Raji (cell line): ENCODE data around the gene RPN2.

Experiments
- POLR2A ChIP-seq: IDR thresholded peaks from 2 replicates; pipeline ENCODE4 v1.6.1; 2011; ENCODE audit warnings: low read depth, low read length, control low read depth; ENCODE audit not compliant: insufficient read depth

RPN2 gene

DNA sequence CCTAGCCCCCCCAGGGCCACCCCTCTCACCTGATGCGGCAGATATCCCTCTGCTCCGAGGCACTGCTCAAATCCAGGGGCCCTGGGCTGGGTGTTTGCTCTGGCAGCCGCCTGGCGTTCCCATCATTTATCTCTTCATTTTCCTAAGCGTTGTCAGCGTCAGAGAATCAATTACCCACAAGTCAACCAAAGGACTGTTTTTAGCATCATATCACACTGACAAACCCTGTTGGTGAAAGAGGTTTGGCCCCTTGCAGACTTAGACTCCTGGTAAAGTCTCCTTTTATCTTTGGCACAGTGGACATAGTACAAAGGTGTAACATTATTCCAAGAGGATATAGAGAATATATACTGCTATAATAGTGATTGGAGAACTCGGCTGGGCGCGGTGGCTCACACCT, 82.6 kb downstream of the RPN2 start, which contains the start of gene GHRH:
TSS of gene GHRH (minus strand) at position 101 of the 400 bp plus-strand sequence. CDS start 4,925 bp downstream, outside the sequence.
- no peak for TF ChIP-seq POLR2A

DNA sequence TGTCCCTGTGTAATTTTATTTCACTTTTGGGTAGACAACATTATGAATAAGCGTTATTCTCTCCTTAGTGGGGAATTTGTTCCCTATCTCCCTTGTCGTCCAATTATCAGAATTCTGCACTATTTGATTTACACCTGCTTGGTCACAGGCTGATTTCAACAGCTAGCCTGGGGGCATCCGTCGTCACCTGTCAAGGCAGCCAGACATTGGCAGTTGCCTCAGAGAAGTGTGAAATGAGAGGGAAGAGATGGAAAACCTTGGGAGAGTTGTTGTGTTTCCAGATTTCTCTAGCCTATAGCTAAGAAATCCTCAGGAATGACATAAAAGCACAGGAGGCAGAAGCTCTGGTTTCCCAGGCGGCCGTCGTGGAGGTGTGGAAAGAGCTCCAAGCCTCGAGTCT, 83.4 kb downstream of the RPN2 start:
- TF ChIP-seq POLR2A = no peak

DNA sequence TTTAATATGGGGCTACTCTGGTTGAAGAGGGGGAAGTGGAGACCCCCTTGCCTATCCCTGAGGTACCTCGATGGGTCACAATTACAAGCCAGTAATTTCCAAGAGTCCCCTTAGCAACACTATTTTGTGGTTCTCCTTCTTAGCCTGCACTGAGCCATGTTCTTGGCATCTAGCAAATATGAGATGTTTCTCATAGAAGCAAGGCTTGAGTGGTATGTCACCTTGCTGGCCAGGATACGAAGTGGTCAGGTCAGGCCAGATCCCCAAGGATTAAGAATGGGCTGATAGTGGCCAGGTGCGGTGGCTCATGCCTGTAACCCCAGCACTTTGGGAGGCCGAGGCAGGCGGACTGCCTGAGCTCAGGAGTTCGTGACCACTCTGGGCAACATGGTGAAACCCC, 84.6 kb downstream of the RPN2 start:
- no peak for TF ChIP-seq POLR2A

DNA sequence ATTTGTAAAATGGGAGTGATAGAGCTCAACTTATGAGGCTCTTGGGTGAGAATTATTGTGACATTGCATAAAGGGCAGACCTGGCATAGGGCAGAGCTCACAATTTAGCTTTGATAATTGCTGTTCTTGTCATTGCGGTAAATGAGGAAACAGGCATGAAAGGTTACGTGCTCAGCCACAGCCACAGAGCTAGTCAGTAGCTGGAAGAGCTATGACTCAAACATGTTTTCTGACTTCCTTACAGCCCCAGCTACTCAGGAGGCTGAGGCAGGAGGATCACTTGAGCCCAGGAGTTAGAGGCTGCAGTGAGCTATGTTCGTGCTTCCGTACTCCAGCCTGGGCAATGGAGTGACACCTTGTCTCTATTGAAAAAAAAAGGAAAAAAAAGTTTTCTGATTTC, 86.0 kb downstream of the RPN2 start:
- no peak for TF ChIP-seq POLR2A

DNA sequence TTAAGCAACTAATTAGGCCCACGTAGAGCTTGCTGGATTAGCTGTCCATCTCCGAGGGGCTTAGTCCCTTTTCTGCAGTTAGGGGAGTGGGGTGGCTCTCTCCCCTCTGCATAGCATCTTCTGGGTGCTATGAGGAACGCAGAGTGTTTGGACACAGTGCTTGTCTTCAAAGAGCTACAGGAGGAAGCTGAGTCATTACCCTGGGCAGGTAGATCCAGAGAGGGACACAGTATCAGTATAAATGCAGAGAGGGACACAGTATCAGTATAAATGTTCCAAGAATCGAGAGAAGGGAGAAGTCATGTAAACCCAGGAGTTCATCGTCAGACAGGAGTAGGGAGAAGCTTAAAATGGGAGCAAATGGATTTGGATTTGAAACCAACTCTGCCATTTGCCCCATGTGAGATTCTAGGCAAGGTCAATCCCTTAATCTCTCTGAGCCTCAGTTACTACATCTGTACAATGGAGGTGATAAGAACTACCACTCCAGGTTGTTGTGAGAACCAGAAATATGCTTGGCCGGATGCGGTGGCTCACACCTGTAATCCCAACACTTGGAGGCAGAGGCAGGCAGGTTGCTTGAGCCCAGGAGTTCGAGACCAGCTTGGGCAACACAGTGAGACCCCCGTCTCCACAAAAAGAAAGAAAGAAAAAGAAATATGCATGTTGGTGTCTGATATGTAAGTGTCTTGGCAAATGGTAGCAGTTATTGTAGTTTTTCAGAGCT, 88.0 kb downstream of the RPN2 start:
- TF ChIP-seq POLR2A = no peak

DNA sequence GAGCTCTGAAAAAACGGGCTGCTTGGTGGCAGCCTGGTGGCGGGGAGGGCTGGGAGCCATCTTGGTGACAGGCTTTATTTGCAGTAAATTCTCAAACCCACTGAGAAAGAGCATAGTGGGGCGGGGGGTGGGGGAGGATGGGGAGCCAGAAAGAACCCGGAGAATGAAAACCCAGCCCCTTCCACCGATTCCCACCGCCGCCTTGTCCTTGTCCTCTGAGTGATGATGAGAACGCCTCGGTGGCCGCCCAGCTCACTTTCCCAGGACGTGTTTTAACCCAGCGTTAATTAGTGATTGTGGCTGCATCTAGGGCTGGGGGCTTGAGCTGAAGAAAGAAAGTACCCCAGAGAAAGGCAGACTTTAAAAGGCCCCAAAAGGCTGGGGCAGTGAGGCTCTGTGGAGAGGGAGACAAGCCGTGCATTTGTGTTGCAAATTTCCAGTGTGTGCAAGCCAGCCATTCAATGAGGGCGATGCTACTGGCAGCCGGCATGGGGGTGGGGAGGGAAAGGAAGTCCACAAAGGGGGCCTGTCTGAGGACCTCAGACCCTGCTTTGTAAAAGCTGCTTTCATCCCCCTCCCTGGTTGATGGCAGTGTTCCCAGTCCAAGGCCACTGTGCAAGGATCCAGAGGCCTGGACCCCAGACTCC, 88.7 kb downstream of the RPN2 start:
- TF ChIP-seq POLR2A = no peak

DNA sequence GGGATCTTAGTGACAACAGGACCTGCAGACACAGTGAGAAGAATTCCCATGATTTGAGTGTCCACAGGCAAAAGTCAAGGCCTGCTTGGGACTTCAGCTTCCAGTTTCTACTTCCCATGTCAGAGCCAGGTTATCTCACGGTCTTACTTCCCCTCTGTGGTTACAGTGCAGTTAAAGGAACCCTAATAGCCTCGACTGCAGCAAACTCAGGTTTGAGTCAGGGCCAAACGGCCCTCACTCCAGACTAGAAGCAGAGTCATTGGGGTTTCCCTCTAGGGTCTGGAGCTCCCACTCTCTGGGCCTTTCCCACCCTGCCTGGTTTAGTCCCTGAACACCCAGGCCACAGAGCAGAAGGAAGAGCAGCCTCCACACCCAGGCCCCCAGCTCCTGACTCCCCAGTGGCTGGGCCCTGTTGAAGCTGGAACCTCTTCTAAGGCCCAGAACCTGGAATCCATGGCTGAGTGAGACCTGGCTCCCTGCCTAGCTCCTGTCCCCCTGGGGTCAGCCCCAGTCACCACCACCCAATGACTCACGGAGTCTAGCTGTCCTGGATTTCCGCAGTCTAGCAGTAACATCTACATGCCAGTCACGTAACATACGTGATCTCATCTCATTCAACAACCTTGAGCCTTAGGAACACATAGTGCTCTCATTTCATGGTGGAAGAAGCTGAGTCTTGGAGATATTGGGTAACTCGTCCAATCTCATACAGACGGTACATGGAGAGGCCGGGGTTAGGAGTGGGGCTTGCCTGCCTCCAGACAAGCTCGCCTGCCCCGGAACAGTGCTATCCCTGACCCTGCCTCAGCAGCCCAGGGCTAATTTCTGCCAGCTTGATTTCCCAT, 91.7 kb downstream of the RPN2 start:
- TF ChIP-seq POLR2A = no peak

DNA sequence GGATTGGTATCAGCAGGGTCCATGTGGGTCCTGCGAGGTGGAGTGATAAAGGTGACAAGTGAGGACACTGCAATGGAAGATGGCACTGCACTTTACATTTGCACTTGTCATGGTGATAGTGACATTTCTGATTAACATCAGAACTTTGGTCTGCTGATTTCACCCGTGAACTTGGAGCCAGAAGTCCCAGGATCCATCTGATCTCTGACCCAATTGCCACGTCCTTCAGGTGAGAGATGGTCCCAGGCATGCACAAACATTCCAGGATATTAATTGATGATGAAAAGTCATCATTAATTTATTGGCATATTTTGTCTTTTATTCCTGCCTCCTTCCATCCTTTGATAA, 92.3 kb downstream of the RPN2 start:
- TF ChIP-seq POLR2A = no peak

DNA sequence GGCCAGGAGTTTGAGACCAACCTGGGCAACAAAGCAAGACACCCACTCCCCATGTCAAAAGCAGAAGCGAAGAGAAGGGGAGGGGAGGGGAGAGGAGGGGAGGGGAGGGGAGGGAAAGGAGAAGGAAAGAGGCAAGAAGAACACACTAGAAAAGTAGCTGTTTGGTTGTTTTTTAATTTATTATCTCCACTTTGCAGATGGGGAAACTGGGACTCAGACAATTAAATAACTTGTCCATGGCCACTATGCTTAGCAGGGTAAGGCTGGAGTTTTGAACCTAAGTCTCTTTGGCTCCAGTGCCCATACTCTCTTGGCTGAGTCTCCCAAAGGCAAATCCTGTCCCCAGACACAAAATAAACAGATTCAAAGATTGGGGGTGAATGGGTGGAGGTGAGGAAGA, 94.9 kb downstream of the RPN2 start:
- TF ChIP-seq POLR2A = no peak

DNA sequence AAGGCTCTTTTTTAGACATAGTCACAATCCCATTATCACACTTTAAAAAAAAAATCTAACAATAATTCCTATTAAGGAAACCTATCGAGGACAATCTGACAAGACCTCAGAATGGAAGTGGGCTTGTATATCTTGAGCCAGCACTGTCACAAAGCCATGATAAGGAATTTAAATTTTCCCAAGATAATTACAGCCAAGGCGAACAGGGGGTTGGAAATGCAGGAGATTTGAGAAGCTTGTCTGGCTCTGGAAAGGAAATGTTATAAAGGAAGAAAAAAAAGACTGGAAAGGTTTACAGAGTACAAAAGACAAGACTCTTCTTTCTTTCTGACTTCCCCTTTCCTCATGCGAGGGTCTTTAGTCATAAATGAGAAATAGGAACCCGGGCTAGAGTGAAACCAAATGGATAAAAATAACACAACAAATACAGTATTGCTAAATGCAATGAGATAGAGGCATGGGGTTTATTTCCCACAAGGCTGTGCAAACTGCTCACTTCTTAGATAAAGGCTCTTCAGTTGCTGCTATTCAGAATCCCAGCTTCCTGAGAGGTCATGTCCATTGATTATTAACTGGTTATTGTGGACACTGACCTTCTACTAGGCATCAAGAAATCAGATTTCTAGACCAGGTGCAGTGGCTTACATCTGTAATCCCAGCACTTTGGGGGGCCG, 95.9 kb downstream of the RPN2 start:
- TF ChIP-seq POLR2A = no peak

DNA sequence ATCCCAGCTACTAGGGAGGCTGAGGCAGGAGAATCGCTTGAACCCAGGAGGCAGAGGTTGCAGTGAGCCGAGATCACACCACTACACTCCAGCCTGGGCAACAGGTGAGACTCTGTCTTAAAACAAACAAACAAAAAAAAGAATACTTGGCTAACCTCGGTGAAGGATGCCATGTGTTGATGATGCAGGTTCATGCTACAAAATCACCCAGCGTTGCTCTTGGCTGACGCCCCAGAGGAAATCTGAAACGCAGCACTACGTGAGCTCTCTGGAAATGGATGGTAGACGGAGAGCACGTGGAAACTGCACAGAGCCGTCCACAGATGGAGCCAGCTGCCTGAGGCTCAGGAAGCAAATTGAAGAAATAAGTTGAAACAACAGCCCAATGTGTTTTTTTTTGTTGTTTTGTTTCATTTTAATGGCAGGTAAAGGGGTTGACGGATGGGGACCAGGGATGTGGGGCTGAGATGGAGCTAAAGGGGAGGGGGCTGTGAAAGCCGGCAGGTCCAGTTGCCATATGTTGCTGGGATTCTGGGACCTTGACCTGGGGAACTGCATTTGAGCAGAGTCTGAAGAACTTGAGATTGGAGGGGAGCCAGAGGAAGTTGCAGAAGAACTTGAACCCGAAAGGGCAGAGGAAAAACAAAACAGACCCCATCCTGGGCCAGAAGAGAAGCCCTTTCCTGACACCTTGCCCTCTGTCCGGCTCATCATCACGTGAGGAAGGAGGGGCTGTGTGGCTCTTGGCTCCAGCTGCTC, 97.5 kb downstream of the RPN2 start:
- TF ChIP-seq POLR2A = no peak

DNA sequence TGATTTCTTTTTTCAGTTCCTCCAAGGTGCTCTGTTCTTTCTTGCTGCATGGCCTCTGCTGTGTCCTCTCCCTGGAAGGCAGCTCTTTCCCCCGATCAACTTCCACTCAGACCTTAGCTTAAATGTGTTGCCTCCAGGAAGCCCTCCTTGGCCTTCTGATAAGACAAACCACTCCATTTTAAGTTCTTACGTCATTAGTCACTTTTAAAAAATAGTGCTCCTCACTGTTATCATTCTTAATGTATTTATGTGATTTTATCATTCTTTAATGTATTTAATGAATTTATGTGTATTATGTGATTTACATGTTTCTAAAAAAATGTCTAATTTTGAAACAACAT, 98.1 kb downstream of the RPN2 start:
- TF ChIP-seq POLR2A = no peak

DNA sequence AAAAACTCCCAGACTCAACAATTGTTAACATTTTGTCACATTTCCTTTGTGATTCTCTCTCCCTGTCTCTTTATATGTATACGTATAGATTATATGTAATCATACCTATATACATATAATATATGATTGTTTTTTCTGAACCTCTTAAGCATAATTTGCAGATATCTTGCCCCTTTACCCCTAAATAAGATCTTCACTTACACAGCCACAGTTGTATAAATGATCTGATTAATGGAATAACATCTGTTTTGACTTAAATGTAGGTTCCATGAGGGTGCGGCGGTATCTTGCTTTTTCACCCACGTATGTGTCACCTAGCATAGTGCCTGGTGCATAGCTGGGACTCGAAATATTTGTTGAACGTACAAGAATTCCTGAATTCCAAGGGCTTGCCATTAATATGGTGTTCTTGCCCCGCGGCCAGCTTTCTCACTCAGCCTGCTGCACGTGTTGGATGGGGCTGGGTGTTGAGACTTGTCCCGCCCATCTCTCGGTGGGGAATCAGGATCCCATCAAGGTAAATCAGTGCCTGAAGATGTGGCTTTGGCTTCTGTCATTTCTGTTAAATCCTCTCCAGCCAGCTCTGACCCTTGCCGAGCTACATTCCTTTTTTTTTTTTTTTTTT, 99.9 kb downstream of the RPN2 start:
- TF ChIP-seq POLR2A = no peak

DNA sequence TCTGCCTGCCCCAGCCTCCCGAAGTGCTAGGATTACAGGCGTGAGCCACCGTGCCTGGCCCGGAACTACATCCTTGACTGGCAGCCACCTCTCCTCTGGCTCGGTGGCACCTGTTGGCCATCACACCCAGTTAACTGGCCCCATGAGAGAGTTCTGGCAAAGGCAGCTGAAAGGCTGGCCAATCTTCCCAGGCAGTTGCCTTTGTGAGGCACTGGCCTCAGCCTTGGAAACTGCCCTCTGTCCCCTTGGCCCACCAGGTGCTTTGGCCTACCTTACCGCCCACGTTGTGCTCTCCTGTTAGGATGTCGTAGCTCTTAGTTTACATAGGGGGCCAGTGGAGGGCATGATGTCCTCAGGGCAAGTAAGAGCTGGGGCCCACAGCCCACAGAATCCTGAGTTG, 100.7 kb downstream of the RPN2 start:
- TF ChIP-seq POLR2A = no peak
